HG03469 (cell line): ENCODE data around the gene DLK1.

ENCODE experiments used
- ATAC-seq: cut with Tn5 transposase; IDR thresholded peaks from one replicate; pipeline ENCODE4 v1.9.1; 2021; ENCODE audit warnings: mild to moderate bottlenecking, moderate library complexity, moderate number of reproducible peaks; ENCODE audit not compliant: unreplicated experiment

Gene DLK1

GRCh38 chr14:100775351-100775830, 48.7 kb downstream of the DLK1 start:
- ATAC-seq: no peak

- no peak for ATAC-seq
Observed at GRCh38 chr14:100775831-100776591, 49.3 kb downstream of the DLK1 start.

GRCh38 chr14:100776681-100777365, 50.1 kb downstream of the DLK1 start:
- ATAC-seq: no peak

GRCh38 chr14:100777366-100777817, 50.7 kb downstream of the DLK1 start:
- ATAC-seq: no peak

- ATAC-seq: no peak
Observed at GRCh38 chr14:100777818-100778525, 51.3 kb downstream of the DLK1 start.

GRCh38 chr14:100778526-100778882, 51.8 kb downstream of the DLK1 start:
- no peak for ATAC-seq

- ATAC-seq: no peak
Observed at GRCh38 chr14:100778951-100779690, 52.4 kb downstream of the DLK1 start.

- ATAC-seq: no peak
Observed at GRCh38 chr14:100779691-100780080, 53.0 kb downstream of the DLK1 start.

GRCh38 chr14:100780246-100780645, 53.6 kb downstream of the DLK1 start:
- no peak for ATAC-seq

- ATAC-seq: no peak
Observed at GRCh38 chr14:100780646-100781355, 54.1 kb downstream of the DLK1 start.

- no peak for ATAC-seq
Observed at GRCh38 chr14:100781952-100782351, 55.3 kb downstream of the DLK1 start.

- no peak for ATAC-seq
Observed at GRCh38 chr14:100782516-100783320, 56.0 kb downstream of the DLK1 start.

GRCh38 chr14:100783630-100784370, 57.1 kb downstream of the DLK1 start:
- ATAC-seq: no peak

GRCh38 chr14:100784523-100785337, 58.0 kb downstream of the DLK1 start:
- ATAC-seq: no peak

- no peak for ATAC-seq
Observed at GRCh38 chr14:100785338-100785615, 58.6 kb downstream of the DLK1 start.

- ATAC-seq: no peak
Observed at GRCh38 chr14:100785626-100786025, 58.9 kb downstream of the DLK1 start.

- no peak for ATAC-seq
Observed at GRCh38 chr14:100786131-100786530, 59.4 kb downstream of the DLK1 start.

- ATAC-seq: no peak
Observed at GRCh38 chr14:100786576-100787219, 60.0 kb downstream of the DLK1 start.
